CD4-positive, alpha-beta T cell treated with Interleukin-4 for 1 hour (primary cell): ENCODE results near the gene TSSK1B.

Experiments used
- DNase-seq, 2 donors: peaks; one replicate each; pipeline ENCODE4 v3.0.0-alpha.2; 2020 to 2022

TSSK1B gene

GRCh38 chr5:113397046-113397445, 37.7 kb downstream of the TSSK1B start:
- no peak for DNase-seq

- no peak for DNase-seq
Measured at GRCh38 chr5:113394658-113395057, 40.1 kb downstream of the TSSK1B start.

- DNase-seq, result no peak
Measured at GRCh38 chr5:113390224-113390623, 44.6 kb downstream of the TSSK1B start.

GRCh38 chr5:113389116-113389515, 45.7 kb downstream of the TSSK1B start:
- no peak for DNase-seq

GRCh38 chr5:113387844-113388243, 46.9 kb downstream of the TSSK1B start:
- DNase-seq, result no peak

GRCh38 chr5:113384782-113385285, 50.0 kb downstream of the TSSK1B start:
- no peak for DNase-seq

- DNase-seq, result no peak
Measured at GRCh38 chr5:113382731-113383130, 52.1 kb downstream of the TSSK1B start.
